M059J (cell line): ENCODE results near the gene IFNK. TPM values are rescaled to one million over a fixed set of nuclear protein-coding genes. Genes with fewer than 3 reads are reported as not detected.

ENCODE experiments used
- DNase-seq: peaks from one replicate; pipeline ENCODE4 v3.0.0-alpha.2; 2012; ENCODE audit warnings: low read depth
- total RNA-seq: library from RNA; depleted of rRNA; stranded (reverse); fragments of >200 nt; shearing (Covaris generic); gene quantifications from 2 replicates; pipeline ENCODE4 v1.2.3, GENCODE V29; 2014

The IFNK gene
- total RNA-seq, 1 experiment from 2014 or later: not detected

DNA sequence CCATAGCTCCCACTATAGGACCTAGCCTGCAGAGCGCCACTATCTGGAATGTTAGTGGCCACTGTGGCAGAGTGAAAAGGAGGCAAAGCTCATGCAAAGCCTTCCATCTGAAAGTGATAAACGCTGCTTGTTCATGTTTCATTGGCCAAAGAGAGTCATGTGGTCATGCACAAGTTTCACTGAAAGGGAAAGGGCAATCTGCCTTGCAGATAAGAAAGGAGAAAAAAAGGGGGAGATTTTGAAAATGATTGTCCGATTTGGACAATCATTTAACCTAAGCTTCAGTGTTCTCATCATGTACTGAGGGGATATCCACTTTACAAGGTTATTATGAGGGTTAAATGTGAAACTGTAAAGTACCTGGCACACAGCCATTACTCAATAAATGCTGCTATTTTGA lies 14.6 kb downstream of the IFNK start:
- DNase-seq: no peak

DNA sequence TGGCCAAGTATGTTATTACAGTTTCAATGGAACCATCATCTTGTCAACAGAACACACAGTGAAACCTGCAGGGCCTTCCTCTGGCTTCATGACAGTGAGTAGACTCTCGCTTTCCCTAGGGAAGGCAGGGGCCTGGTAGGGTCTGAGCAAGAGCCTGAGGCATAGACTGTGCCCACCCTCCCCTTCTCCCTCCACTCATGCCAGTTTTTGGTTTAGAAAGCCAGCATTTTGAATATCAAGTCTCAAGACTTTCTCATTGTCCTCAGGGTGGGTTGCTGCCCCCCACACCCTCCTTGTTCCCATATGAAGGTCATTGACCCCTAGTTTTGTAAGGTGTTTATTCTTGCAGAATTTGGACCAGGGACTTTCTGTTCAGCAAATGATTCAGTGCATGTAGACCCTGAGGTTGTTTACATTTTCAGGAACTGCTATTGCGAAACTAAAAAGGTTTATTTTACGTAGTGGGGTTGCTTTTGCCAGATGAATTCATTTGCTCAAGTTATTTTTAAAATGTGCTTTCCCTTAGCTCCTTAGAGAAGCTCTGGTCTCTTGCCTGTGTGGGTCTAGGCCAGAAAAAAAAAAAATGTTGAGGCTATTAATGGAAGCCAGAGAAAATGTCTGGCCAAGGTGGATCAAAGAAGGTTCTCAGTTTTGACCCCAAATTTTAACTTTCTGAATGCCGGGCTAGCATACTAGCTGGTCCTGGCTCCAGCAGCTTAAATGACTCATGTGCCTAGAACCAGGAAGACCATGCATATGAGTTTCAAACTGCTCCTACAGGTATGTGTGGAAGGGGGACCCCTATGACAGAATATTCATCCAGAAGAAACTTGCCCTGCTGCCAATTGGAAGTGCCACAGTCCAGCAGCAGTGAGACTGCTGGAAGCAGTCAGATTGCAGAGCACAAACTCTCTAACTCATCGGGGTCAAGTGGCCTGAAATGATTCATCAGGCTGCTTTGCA lies 15.7 kb downstream of the IFNK start:
- peak; percentile 69 for DNase-seq

DNA sequence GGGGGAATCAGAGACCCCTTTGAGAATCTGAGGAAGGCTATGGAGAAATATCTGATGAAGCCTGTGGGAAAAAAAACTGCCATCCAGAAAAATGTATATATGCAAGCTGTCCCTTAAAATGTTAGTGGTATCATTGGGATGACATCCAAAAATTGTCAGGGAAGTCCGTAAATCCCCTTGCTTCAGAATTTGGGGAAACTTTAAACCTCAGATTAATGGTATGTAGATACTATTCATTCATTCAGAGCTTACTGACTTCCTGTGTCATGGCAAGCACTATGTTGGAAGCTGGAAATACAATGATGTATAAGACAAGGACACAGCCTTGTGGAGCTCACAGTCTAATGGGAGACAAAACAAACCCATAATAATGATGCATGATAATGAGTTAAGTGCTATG lies 16.4 kb downstream of the IFNK start:
- peak; percentile 39 for DNase-seq

DNA sequence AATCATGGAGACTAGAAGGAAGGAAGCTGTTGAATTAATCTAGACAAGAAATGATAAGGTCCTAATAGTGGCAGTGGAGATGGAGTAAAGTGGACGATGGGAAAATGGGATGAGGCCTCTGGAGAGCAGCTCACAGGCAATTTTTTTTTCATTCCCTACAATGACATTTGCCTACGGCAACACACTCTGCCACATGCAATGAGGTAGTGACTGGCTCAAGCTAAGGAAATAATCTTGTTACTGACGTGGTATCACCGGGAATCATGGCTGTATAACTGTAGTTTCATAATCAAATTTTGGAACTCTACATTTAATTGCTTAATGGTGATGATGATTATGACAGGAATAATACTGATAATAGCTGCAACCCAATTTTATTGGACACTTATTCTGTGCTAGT lies 17.6 kb downstream of the IFNK start:
- DNase-seq: no peak

DNA sequence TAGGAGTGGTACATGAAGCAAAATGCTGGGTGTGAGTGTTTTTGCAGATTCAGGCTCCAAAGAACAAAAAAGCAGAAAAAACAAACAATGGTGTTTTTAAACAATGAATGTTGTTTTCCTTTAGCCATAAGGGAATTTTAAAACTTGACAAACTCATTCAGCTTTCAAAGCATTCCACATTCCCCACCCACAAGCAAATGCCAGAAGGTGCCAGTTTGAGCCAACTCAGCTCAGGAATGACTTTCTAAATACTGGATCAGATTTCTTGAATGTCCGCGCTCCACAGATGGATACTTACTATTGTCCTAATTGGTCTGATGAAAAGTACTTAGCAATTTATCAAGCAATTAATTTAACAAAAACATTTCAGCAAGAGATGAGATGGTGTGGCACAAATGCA lies 18.4 kb downstream of the IFNK start:
- DNase-seq: no peak

DNA sequence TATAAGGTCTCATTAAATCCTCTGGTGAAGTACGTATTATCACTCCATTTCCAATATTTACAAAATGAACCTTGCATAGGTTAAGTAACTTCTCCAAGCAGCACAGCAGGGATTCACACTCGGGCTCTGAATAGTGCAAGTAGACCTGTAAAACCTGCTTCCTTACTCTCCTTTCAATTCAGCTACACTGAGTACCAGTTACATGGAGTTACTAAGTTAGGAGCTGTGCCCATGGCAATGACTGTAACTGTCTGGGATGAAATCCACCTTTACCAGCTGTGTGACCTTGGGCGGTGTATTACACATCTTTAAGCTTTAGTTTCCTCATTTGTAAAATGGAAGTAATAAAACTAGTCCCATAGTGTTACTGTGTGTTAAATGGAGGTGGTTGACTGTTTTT lies 21.4 kb downstream of the IFNK start:
- no peak for DNase-seq

DNA sequence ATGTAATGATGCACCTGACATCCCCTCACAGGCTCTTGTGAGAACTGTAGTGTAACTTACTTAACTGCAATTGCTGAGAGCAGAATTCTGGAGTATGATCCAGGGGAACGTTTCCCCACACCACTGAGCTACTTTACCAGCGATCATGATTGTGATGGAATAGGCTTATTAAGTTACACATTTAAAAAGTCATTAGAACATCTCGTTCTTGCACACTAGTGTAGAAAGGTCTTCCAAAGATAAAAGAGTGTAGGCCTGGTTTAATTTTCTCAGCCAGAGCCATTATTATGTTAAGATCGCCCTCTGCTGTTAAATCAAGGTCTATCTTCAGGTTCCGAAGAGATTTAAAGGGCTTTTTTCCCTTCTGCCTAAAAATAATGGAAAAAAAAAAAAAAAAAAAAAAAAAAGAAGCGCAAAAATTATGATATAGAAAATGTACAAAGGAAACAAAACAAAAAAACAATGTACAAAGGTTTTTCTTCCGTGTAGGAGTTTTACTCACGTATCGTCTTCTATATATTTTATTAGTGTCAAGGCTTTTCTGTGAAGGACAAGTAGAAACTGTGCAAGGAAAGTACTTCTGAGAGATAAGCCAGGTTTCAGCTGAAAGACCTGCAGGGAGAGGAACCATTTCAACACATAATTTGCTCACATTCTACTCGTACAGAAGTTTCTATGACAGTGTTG lies 24.1 kb downstream of the IFNK start:
- peak; percentile 44 for DNase-seq

DNA sequence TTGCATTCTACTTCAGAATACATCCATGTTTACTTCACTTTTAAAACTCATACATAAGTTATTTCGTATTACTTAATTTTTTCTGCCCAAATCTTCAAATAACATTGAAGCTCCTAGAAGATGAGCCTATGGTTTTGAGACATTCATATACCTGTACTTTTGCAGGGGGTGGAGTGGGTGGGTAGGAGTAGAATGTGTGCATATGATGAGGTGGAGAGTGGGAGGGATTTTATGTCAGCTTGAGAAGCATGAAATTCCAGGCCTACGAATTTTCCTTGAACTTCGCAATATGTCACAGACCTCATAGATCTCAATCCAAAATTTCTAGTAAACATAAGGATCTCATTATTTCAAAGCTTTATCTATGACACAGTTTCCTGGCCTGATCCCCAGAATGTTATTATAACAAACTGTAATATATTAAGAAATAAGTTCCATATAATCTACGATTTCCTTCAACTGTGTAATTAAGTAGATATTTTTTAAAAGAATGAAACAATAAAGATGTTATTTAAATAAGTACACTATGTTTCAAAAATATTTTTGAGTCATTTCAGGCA lies 25.2 kb downstream of the IFNK start:
- DNase-seq: no peak

DNA sequence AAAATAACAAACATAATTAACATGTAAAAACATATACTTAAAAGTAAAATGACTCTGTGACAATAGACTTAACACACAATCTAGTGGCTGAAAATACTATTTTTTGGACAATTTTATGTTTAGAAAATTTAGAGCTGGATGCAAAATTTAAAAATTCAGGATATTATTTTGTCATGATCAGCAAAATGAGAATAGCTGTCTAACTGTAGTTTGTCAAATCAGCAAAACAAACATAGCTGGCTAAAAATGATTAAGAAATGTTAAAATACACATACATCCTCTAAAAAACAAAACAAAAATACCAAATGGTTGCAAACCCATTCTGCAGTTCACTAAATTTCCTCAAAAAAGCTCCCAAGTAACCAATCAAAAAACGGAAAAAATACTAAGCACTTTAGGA lies 30.6 kb downstream of the IFNK start:
- no peak for DNase-seq

DNA sequence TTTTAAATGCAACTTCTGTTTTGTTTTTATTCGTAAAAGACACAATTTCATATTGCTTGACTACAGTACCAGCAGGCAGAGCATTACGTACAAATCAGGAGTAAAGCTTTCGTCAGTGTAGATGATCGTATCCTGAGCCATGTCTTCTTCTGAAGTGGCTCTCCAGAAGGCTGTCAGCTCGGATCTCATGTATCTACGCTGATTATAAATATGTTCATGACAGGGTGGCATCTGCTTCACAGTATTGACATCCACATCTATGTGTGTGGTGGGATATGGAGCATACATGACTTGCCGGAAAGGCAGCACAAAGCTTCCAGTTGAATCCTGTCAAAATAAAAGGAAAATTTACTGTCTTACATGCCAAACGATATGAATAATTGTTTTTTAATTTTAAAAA lies 32.4 kb downstream of the IFNK start:
- DNase-seq: no peak

DNA sequence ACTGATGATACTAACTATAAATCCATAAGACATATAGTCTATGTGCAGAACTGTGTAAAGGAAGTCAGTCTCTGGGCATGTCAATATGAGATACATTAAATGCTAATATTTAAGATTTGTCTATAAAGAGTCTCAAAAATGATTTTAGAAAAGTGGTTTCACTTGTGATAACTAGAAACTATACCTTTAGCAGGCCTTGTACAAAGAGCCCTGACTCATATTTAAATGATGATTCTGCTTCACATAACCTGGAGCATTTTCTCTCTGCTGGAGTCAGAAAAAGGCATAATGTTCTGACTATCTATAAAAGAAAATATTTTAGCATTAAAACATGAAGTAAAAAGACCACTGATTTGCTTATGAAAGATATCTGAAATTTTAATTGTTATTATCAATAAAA lies 34.2 kb downstream of the IFNK start:
- DNase-seq: no peak

DNA sequence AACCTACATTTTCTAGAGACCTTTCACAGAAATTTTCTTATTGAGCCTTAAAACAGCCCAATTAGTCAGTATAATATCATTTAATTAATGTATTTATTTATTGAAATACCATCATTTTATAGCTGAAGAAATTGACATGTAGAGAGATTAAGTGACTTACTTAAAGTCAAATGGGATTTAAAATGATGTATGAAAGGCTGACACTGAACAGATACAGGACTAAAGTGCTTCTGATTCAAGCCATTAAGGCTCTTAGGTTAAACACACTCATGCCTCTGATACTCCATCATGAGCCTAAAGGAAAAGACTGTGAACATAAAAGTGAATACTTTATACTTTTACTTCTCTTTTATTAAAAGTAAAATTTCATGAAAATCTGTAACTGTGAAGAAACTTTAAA lies 36.4 kb downstream of the IFNK start:
- DNase-seq: no peak

DNA sequence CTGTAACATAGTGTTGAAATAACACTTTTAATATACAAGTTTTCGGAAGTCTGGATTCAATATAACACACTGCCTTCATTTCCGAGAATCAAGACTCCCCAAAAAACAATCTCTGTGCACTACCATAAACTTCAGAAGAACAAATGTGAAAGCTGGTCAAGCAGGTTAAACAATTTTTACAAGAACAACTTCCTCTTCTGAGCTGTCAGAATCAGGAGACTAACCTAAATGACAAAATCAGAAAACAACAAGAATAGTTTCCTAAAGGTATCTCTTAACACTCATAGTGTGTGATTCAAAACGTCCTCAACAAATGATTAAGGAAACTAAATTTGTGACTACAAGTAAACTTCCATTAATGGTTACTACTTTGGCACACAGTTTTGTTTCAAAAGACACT lies 37.6 kb downstream of the IFNK start:
- DNase-seq: no peak

DNA sequence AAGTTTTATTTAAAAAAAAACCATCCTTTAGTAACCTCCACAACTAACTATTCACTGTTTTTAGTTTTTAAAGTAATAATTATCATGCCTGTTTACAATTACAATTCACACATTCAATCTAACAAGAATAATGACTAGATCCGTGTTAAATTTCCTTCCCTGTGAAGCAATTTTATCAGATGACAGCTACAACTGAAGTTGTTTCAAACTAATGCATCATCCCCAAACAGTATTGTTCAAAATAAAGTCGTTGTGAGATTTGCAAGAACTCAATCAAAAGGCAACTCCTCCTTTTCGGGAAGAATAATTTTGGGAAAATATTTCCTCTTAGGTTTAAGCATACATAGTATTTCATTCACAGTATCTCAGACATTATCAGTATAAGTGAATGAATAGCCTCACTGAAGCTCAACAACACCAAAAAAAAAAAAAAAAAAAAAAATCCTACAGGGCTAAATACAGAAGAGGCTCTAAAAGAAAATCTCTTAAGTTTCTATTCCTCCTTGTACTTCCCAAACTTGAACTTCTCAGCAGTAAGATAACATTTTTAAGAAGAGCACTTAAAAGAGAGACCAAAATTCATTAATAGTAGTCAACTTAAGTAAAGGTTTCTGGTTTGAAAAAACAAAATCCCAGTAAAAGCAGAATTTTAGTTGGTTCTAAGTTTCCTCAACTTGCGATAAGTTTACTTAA lies 39.8 kb downstream of the IFNK start:
- DNase-seq: no peak

DNA sequence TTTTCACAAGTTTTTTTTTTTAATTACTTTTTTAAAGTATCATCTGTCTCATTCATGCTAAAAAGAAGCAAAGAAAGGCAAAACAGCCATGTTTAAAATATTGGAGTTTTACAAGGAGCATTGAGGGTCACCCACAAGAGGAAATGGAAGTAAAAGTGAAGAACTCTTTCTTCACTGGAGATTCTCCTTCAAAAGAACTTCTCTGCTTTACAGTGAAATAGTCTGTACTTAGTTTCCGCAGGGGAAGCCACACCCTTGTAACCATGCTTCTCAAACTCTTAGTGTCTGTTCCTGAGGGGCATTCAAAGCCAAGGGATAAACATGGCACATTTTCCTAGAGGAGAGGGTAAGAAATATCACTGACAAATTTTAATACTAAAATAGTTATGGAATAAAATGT lies 40.6 kb downstream of the IFNK start:
- DNase-seq: no peak

DNA sequence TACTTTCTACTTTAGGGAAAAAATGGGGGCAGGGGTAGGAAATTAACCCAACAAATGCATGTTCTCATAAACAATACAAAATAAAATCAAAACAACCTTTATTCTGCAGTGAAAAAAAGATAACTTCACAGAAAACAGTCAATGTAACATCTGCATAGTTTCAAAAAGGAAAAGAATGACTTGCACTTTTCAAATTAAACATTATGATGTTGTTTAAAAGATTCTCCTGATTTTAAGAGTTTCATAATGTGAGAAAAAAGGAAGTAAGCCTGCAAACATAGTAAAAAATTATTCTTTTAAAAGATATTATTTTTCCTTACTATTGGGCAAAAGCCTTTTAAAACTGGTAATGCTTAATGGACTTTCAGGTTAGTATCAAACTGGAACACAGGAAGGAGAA lies 41.6 kb downstream of the IFNK start:
- no peak for DNase-seq

DNA sequence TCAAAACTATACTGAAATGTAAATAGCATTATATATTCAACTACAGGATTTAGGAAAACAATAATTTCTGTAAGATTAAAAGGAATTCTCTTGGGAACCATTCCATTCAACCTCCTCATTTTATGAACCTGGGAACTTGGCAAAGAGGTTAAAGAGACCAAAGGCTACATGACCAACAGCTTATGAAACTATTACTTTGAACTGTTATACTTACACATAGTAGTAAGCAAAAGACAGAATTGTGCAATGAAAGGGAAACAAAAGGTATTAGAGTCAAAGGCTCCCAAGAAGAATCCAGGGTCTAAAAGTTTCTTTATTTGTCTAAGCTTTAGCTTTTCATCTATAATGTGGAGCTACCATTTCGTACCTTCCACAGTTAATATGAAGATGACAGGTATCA lies 42.0 kb downstream of the IFNK start:
- no peak for DNase-seq

DNA sequence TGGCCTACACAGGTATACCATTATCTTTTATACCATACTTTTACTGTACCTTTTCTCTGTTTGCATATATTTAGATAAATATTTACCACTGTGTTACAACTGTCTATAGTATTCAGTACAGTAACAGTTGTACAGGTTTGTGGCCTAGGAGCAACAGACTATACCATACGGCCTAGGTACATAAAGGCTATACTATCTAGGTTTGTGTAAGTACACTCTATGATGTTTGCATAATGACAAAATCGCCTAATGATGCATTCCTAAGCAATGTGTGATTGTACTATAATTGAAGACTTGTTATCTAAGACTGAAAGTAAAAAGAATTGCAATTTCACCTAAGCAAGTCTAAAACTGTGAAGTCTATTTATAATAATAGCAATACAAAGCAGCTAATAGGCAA lies 45.3 kb downstream of the IFNK start:
- DNase-seq: no peak

DNA sequence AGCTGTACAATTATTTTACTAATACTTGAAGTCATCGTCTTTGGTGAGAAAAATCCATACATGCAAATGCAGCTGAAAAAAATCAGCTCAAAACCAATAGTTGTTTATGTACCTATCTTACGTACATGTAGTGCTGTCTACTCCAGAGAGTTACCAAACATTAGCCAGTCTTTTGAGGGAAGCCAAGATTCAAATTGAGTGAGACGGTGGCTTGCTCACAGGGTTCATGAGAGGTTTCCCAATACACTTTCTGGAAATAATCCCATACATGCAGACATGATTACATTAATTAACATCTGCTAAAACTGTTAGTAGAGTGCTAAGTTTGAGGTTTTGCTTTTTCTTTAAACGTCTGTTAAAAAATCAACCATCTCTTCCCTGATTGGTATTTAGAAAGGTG lies 46.9 kb downstream of the IFNK start:
- no peak for DNase-seq

DNA sequence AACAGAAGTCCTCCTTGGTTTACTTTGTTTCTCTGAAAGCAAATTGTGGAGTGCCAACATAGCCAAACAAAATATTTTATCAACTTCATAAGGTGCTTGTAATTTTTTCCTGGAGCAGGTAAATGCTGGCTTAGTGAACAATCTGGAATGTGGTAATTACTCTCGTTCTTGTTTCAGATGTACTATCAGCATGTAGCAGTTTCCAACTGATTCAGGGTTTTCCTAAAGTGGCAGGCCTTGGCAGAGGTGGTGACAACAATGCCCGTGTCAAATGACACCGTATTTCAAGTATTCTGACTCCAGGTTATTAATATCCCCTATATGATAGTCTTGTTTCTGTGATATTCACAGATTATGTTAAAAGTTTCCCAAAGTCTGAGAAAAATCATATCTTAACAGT lies 48.0 kb downstream of the IFNK start:
- DNase-seq: no peak

DNA sequence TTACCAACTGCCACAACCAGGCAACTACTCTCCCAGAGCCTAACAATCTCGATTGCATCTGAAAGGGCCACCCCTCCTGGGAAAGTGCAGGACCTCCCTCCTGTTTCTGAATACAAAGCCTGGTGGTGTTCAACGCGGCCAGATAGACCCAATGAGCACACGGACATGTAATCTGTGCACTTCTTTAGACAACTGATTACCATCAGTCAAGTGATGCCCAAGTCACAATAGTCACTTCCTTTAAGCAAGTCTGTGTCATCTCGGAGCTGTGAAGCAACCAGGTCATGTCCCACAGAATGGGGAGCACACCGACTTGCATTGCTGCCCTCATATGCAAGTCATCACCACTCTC lies 48.5 kb downstream of the IFNK start:
- DNase-seq: peak; percentile 58

DNA sequence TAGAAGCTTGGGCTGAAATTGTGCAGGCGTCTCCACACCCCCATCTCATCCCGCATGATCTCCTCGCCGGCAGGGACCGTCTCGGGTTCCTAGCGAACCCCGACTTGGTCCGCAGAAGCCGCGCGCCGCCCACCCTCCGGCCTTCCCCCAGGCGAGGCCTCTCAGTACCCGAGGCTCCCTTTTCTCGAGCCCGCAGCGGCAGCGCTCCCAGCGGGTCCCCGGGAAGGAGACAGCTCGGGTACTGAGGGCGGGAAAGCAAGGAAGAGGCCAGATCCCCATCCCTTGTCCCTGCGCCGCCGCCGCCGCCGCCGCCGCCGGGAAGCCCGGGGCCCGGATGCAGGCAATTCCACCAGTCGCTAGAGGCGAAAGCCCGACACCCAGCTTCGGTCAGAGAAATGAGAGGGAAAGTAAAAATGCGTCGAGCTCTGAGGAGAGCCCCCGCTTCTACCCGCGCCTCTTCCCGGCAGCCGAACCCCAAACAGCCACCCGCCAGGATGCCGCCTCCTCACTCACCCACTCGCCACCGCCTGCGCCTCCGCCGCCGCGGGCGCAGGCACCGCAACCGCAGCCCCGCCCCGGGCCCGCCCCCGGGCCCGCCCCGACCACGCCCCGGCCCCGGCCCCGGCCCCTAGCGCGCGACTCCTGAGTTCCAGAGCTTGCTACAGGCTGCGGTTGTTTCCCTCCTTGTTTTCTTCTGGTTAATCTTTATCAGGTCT lies 49.0 kb downstream of the IFNK start, which contains the start of gene C9orf72:
C9orf72 (minus strand) TSS at position 564 of the 716 bp plus-strand sequence. CDS start 6,361 bp downstream, outside the sequence.
- DNase-seq: no peak
